ENCODE data around the gene THBS2.

Gene THBS2

DNA sequence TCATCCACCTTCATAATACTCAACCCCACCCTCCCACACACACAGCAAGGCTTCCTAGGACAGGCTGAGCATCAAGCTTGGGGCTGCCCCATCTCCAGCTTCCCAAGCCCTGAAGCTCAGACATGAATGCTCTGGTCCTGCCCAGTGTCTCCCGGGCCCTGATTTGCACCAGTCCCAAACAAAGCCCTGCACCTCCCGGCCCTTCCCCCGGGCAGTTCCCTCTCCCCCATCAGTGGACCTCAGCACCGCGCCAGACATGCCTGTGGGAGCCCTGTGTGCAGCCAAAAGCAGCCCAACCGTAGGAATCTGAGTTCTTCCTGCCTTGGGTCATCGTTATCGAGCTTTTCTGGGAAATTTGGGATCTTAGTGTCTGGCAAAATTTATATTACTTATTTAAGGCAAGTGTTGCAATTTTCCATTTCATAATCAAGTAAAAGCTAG is 63.5 kb downstream of the THBS2 start:
- Histone ChIP-seq H3K27ac (replicated peaks) (no peak overlapping the region), H3K4me3 (replicated peaks; ENCODE audit: insufficient read depth, low read length) (no peak overlapping the region), H3K27me3 (ENCODE audit: insufficient read depth, poor library complexity, severe bottlenecking) (no peaks in the 10 kb centered on the region)
- DNase-seq (ENCODE audit: low read depth in 1 of 2, low spot score in 1 of 2) = no peak
- TF ChIP-seq GABPA (IDR thresholded peaks at IDR 0.05; ENCODE audit: low read depth) (no peak), SPI1 (IDR thresholded peaks at IDR 0.05; ENCODE audit: borderline replicate concordance, low read depth) (no peak), POLR2AphosphoS5 (IDR thresholded peaks at IDR 0.05; ENCODE audit: low read depth) (no peak)
- TF ChIP-seq, protein P1, sequence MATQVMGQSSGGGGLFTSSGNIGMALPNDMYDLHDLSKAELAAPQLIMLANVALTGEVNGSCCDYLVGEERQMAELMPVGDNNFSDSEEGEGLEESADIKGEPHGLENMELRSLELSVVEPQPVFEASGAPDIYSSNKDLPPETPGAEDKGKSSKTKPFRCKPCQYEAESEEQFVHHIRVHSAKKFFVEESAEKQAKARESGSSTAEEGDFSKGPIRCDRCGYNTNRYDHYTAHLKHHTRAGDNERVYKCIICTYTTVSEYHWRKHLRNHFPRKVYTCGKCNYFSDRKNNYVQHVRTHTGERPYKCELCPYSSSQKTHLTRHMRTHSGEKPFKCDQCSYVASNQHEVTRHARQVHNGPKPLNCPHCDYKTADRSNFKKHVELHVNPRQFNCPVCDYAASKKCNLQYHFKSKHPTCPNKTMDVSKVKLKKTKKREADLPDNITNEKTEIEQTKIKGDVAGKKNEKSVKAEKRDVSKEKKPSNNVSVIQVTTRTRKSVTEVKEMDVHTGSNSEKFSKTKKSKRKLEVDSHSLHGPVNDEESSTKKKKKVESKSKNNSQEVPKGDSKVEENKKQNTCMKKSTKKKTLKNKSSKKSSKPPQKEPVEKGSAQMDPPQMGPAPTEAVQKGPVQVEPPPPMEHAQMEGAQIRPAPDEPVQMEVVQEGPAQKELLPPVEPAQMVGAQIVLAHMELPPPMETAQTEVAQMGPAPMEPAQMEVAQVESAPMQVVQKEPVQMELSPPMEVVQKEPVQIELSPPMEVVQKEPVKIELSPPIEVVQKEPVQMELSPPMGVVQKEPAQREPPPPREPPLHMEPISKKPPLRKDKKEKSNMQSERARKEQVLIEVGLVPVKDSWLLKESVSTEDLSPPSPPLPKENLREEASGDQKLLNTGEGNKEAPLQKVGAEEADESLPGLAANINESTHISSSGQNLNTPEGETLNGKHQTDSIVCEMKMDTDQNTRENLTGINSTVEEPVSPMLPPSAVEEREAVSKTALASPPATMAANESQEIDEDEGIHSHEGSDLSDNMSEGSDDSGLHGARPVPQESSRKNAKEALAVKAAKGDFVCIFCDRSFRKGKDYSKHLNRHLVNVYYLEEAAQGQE (IDR thresholded peaks at IDR 0.05; ENCODE audit: insufficient replicate concordance, low read depth) = no peak
- TF ChIP-seq, protein P2, sequence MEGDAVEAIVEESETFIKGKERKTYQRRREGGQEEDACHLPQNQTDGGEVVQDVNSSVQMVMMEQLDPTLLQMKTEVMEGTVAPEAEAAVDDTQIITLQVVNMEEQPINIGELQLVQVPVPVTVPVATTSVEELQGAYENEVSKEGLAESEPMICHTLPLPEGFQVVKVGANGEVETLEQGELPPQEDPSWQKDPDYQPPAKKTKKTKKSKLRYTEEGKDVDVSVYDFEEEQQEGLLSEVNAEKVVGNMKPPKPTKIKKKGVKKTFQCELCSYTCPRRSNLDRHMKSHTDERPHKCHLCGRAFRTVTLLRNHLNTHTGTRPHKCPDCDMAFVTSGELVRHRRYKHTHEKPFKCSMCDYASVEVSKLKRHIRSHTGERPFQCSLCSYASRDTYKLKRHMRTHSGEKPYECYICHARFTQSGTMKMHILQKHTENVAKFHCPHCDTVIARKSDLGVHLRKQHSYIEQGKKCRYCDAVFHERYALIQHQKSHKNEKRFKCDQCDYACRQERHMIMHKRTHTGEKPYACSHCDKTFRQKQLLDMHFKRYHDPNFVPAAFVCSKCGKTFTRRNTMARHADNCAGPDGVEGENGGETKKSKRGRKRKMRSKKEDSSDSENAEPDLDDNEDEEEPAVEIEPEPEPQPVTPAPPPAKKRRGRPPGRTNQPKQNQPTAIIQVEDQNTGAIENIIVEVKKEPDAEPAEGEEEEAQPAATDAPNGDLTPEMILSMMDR (IDR thresholded peaks at IDR 0.05; ENCODE audit: insufficient read depth, low read length) = no peak

DNA sequence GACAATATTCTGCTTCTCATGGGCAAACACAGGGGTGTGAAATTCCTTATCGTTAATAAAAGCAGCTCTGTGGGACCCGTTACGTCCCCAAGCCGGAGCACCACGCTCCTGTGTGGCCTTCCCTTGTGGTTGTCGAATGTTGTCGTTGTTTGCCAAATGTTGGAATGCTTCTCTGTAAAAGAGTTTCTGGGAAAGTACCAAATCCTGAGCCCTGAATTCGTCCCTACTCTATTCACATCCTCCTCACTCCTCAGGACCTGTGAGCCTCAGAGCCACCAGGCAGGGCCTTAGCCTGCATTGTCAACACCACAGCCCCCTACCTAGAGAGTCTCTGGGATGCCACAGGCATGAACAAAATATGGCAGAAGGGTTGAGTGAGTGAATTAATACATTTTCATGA is 64.0 kb downstream of the THBS2 start:
- TF ChIP-seq, protein P2 (IDR thresholded peaks at IDR 0.05; ENCODE audit: insufficient read depth, low read length) = no peak
- TF ChIP-seq, protein P1 (IDR thresholded peaks at IDR 0.05; ENCODE audit: insufficient replicate concordance, low read depth) = no peak
- TF ChIP-seq POLR2AphosphoS5 (IDR thresholded peaks at IDR 0.05; ENCODE audit: low read depth) (no peak), SPI1 (IDR thresholded peaks at IDR 0.05; ENCODE audit: borderline replicate concordance, low read depth) (no peak), GABPA (IDR thresholded peaks at IDR 0.05; ENCODE audit: low read depth) (no peak)
- no peak overlapping the region for H3K27ac ChIP-seq (replicated peaks)
- DNase-seq (ENCODE audit: low read depth in 1 of 2, low spot score in 1 of 2) = no peak

DNA sequence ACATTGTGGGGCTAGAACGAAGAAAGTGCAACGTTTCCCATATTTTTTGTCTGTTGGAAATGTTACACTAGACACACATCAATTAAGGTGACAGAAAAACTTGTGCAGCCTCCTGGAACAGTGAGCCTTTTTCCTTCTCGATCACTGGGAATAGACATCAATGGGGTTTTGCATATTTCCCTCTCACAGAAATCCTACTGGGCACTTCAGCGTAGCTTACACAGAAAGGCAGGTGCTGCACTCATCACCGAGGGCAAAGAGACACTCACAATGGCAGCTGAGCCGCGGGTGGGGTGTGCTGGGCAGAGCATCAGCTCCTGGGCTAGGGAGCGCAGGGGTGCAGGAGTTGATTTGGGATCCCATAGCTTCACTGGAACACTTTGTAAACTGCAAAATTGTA is 64.5 kb downstream of the THBS2 start:
- H3K4me3 ChIP-seq (replicated peaks; ENCODE audit: insufficient read depth, low read length) = no peak overlapping the region

More for the DNA sequence above, 64.0 kb downstream of the THBS2 start:
- no peak overlapping the region for H3K4me3 ChIP-seq (replicated peaks; ENCODE audit: insufficient read depth, low read length)
- H3K27me3 ChIP-seq (ENCODE audit: insufficient read depth, poor library complexity, severe bottlenecking) = no peaks in the 10 kb centered on the region

More for the DNA sequence above, 64.5 kb downstream of the THBS2 start:
- no peak overlapping the region for H3K27ac ChIP-seq (replicated peaks)
- TF ChIP-seq, protein P2 (IDR thresholded peaks at IDR 0.05; ENCODE audit: insufficient read depth, low read length) = no peak
- no peak for TF ChIP-seq POLR2AphosphoS5 (IDR thresholded peaks at IDR 0.05; ENCODE audit: low read depth)
- no peak for TF ChIP-seq GABPA (IDR thresholded peaks at IDR 0.05; ENCODE audit: low read depth)
- no peak for TF ChIP-seq SPI1 (IDR thresholded peaks at IDR 0.05; ENCODE audit: borderline replicate concordance, low read depth)
- TF ChIP-seq, protein P1 (IDR thresholded peaks at IDR 0.05; ENCODE audit: insufficient replicate concordance, low read depth) = no peak
- no peaks in the 10 kb centered on the region for H3K27me3 ChIP-seq (ENCODE audit: insufficient read depth, poor library complexity, severe bottlenecking)
- DNase-seq (ENCODE audit: low read depth in 1 of 2, low spot score in 1 of 2) = no peak

Data from HL-60 (cell line).